Endothelial cell of hepatic sinusoid (primary cell): ENCODE results near the gene ATP8B4.
"Not testable (repeated sequence)": the region's sequence is repeated elsewhere in the genome, so short reads cannot be mapped to it uniquely, and the experiment has no call there.

Source experiments
- in situ Hi-C: cut with HindIII; loops from 2 replicates; pipeline ENCODE4 v1.10.0; 2017; ENCODE audit warnings: low sequenced_read_pairs

ATP8B4 gene

GRCh38 chr15:49964061-49964460 is 155.0 kb downstream of the ATP8B4 start:
- in situ Hi-C loops: no loop called here

GRCh38 chr15:49963033-49963772 is 155.8 kb downstream of the ATP8B4 start:
- in situ Hi-C loops: not testable (repeated sequence)

- in situ Hi-C loops: no loop called here
Measured at GRCh38 chr15:49962044-49962602, 156.9 kb downstream of the ATP8B4 start.

- in situ Hi-C loops: no loop called here
Measured at GRCh38 chr15:49953421-49953820, 165.6 kb downstream of the ATP8B4 start.

- in situ Hi-C loops: no loop called here
Measured at GRCh38 chr15:49946681-49947080, 172.4 kb downstream of the ATP8B4 start.

- in situ Hi-C loops: no loop called here
Measured at GRCh38 chr15:49934487-49934886, 184.5 kb downstream of the ATP8B4 start.

GRCh38 chr15:49927189-49927861 is 191.7 kb downstream of the ATP8B4 start:
- in situ Hi-C loops: no loop called here

GRCh38 chr15:49926740-49927139 is 192.3 kb downstream of the ATP8B4 start:
- in situ Hi-C loops: no loop called here

- in situ Hi-C loops: no loop called here
Measured at GRCh38 chr15:49923671-49924070, 195.4 kb downstream of the ATP8B4 start.

- in situ Hi-C loops: no loop called here
Measured at GRCh38 chr15:49919034-49919433, 200.0 kb downstream of the ATP8B4 start.

GRCh38 chr15:49918121-49918520 is 200.9 kb downstream of the ATP8B4 start:
- in situ Hi-C loops: no loop called here

GRCh38 chr15:49916998-49917397 is 202.0 kb downstream of the ATP8B4 start:
- in situ Hi-C loops: no loop called here

GRCh38 chr15:49915822-49916221 is 203.2 kb downstream of the ATP8B4 start:
- in situ Hi-C loops: no loop called here

- in situ Hi-C loops: no loop called here
Measured at GRCh38 chr15:49908933-49909295, 210.1 kb downstream of the ATP8B4 start.

- in situ Hi-C loops: no loop called here
Measured at GRCh38 chr15:49908236-49908932, 210.6 kb downstream of the ATP8B4 start.

GRCh38 chr15:49906966-49907365 is 212.1 kb downstream of the ATP8B4 start:
- in situ Hi-C loops: no loop called here

- in situ Hi-C loops: no loop called here
Measured at GRCh38 chr15:49905221-49905620, 213.8 kb downstream of the ATP8B4 start.

GRCh38 chr15:49904296-49904695 is 214.7 kb downstream of the ATP8B4 start:
- in situ Hi-C loops: no loop called here

GRCh38 chr15:49902685-49903501 is 216.1 kb downstream of the ATP8B4 start:
- in situ Hi-C loops: no loop called here

- in situ Hi-C loops: no loop called here
Measured at GRCh38 chr15:49901996-49902684, 216.9 kb downstream of the ATP8B4 start.
